HG03469 (cell line): ENCODE results near the gene APIP.

Source experiments
- ATAC-seq: cut with Tn5 transposase; IDR thresholded peaks from one replicate; pipeline ENCODE4 v1.9.1; 2021; ENCODE audit warnings: mild to moderate bottlenecking, moderate library complexity, moderate number of reproducible peaks; ENCODE audit not compliant: unreplicated experiment

APIP gene

GRCh38 chr11:34890089-34890488, 26.1 kb downstream of the APIP start:
- ATAC-seq: no peak

DNA sequence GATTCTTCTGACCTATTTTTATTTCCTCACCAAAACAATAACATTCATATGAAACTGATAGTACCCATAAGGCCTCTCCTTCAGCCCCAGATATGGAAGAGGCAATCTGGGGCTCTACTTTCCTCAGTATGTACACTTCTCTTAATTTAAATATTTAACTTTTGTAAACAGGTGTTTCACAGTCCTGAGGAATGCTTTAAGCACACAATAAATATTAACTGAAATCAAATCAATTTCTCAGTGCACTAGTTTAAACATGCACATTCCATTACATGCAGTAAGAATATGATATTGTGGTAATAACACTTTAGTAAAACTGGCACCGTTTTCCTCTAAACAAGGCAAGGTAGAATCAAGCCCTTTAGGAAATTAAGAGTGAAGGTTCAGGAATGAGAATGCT, 28.9 kb downstream of the APIP start:
- ATAC-seq: no peak

DNA sequence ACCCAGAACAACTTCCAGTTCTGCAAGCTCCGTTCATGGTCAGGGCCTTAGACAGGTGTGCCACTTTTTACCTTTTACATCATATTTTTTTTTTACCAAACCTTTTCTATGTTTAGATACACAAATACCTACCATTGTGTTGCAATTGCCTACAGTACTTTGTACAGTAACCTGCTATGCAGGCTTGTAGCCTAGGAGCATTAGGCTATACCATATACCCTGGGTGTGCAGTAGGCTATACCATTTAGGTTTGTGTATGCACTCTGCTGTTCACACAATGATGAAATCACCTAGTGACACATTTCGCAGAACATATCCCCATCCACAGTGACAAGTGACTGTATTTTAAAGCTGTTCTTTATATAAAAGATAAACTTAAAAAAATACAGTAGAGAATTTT, 29.6 kb downstream of the APIP start:
- ATAC-seq: no peak

- ATAC-seq: no peak
Observed at GRCh38 chr11:34881900-34882299, 34.3 kb downstream of the APIP start.

GRCh38 chr11:34877375-34877975, 38.7 kb downstream of the APIP start:
- no peak for ATAC-seq

DNA sequence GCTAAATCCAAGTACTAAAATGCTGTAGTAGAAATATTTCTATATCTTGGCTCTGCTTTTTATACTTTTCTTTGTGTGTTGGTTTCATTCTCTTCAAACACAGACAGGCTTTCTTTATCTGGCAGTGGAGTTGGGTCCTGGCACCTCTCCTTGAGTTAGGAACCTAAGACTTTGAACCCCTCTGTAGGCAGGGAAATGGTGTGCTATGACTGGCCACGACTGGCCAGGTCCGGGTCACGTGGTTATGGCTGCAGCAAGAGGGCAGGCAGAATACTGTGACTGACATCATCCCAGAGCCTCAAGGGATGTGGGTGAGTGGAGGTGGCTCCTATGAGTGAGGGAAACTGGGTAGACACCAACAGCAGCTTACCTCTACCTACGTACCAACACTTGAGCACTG, 42.0 kb downstream of the APIP start:
- no peak for ATAC-seq

- ATAC-seq: no peak
Observed at GRCh38 chr11:34870548-34871196, 45.5 kb downstream of the APIP start.

- ATAC-seq: no peak
Observed at GRCh38 chr11:34869425-34869824, 46.8 kb downstream of the APIP start.

DNA sequence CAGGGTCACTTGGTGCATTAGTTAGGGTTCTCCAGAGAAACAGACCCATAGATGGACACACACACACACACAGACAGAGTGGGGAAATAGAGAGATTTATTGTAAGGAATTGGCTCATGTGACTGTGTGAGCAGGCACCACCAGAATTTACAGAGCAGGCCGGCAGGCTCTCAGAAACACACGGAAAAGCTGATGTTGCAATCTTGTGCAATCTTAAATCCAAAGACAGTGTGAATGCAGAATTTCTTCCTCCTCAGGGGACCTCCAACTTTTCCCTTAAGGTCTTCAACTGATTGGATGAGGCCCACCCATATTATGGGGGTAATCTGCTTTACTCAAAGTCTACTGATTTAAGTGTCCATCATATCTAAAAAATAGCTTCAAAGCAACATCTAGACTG, 49.8 kb downstream of the APIP start:
- ATAC-seq: no peak

GRCh38 chr11:34865261-34865660, 50.9 kb downstream of the APIP start:
- no peak for ATAC-seq

DNA sequence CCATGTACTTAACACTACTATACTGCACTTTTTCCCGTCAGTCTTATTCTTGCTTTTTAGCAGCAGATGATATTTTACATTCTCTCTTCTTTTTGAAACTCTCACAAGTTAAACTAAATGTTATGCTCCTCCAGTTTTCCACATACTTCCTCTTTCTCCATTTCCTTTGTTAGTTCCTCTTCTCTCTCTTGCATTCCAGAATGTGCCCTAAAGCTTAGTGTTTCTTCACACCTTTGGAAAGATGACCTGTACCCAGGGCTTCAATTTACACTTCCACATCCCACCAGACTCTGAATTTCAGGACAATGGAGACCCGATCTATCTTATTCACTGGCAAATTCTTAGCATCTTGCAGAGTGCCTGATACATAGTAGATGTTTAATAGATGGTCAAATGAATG, 51.8 kb downstream of the APIP start:
- ATAC-seq: no peak

- no peak for ATAC-seq
Observed at GRCh38 chr11:34863048-34863447, 53.1 kb downstream of the APIP start.

DNA sequence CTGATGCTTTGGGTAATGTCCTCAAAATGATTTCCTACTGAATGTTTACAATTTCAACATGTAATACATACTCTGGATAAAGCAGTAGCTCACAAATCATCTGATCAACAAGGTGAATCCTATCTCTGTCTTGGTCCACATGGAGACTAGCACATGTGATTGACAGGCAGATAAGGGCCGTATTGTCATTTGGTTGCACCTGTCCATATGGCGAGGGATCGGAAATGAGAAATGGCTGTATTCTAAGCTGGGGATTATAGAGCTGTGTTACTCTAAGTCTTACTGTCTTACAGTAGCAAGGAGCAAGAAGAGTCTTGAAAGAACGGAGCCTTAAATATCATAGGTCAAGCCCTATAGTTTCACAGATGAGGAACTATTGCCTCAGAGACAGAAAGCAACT, 55.7 kb downstream of the APIP start:
- no peak for ATAC-seq

DNA sequence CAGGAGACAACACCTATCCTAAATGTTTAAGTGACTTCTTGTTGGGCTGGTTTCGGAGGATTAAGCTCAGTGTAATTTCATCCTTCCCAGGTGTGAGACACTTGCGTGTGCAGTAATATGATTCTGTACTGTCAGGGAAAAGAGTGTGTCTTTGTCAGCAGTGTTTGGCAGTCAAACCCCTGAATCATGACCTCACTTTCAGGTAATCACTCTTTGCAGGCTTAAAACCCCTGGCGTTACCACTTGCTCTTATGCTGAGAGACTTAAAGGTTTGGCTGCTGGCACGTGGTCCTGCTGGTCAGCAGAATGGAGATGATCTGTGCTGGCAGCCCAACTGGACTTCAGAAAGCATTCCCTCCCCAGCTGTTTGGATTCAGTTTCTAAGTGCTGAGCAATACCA, 56.1 kb downstream of the APIP start:
- ATAC-seq: no peak

GRCh38 chr11:34859496-34859895, 56.7 kb downstream of the APIP start:
- ATAC-seq: no peak

- no peak for ATAC-seq
Observed at GRCh38 chr11:34857463-34857862, 58.7 kb downstream of the APIP start.

GRCh38 chr11:34856251-34856650, 59.9 kb downstream of the APIP start:
- no peak for ATAC-seq

- ATAC-seq: no peak
Observed at GRCh38 chr11:34855754-34856095, 60.5 kb downstream of the APIP start.

- no peak for ATAC-seq
Observed at GRCh38 chr11:34855021-34855753, 61.0 kb downstream of the APIP start.

GRCh38 chr11:34851916-34852315, 64.3 kb downstream of the APIP start:
- no peak for ATAC-seq

DNA sequence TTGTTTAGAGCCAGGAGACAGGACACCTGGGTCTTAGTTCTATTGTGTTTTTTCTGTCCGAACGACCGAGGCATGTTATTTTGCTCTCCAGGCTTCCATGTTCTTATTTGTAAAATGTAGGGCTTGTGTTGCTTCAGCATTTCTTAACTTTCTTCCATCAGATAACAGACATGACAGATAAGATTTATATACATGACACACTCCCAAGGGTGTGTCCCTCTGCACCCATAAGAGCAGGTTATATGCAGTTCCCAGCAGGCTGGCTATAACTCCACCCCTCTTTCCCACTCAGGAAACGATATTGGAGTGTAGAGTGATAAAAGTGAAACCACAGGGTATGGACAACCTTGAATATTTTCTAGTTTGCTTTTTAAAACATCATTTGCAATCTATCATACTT, 65.8 kb downstream of the APIP start:
- ATAC-seq: no peak

DNA sequence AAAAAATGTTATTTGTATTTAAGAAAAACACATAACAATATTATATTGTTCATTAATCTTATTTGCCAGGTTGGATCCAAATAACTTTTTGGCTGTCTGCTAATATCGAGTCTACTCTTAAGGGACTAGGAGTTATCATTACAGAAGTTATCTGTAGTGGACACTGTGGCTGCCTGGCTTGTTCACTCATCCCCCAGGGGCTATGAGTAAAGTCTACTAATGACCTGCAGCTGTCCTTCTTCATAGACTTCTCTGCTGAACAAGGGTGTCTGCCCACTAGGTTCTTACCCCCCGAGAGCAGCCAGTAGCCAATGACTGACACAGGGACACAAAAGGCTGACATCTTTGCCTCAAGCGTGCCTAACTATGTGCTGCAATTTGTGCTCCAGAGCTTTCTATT, 69.7 kb downstream of the APIP start:
- ATAC-seq: no peak
